GM19452 (cell line): ENCODE measurements around the gene HDAC3.
A peak's percentile ranks its signal among the peaks of the same experiment; 100 is the strongest.

Source experiments
- ATAC-seq: cut with Tn5 transposase; IDR thresholded peaks from one replicate; pipeline ENCODE4 v1.9.1; 2021; ENCODE audit not compliant: unreplicated experiment

Gene HDAC3

DNA sequence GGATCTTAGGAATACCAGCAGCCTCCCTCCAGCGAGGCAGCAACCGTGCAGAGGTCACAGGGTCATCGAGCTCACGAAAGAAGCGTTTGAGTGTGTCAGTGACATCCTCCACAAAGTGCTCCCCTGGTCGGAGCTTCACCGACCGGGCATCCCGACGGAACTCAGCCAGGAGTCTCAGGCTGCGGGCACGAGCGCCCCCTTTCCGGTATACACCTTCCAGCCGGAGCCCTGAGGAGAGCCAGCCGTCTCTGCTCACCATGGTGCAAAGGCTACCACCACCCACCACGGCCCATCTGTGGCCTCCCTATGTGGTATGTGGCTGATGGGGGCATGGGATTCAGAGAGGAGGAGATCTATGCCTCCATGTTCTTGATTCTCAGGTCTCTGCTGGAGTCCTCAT is 25.4 kb upstream of the HDAC3 start:
- no peak for ATAC-seq

DNA sequence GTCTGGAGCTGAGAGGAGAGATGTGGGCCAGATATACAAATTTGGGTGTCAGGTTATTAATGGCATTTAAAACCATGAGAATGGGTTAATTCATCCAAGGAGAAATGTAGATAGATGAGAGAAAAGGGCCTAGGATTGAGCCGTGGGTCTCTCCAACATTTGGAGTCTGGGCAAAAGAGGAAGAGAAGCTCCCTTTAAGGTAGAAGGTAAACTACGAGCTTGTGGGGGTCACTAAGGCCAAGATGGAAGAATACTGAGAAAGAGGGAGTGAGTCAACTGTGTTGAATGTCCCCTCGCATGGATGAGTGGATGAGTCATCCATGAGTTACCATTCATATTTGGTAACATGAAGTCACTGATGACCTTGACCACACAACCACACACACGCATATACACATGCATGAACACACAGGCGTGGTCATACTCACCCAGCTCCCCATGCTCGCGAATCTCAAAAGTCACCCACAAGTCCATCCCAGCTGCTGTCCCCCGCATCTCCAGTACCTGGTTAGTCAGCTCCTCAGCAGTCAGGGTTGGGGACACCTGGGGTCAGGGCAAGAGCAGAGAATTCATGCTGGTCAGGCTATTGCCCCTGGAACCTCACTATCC is 21.4 kb upstream of the HDAC3 start:
- peak; percentile 73 for ATAC-seq

DNA sequence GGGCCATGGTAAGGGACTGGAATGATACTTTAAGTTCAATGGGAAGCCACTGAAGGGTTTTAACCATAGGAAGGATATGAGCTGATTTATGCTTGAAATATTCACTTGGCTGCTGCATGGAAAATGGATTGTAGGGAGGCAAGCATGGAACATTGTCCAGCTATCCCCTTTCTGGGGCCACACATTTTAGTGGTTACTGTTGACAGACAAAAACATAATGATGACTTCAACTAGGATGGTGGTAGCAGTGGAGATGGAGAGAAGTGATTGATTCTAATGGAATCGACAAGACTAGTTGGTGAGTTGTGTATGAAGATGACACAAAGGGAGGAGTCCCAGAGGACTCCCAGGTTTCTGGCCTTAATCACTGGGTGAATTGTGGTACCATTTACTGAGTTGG is 20.8 kb upstream of the HDAC3 start:
- no peak for ATAC-seq

DNA sequence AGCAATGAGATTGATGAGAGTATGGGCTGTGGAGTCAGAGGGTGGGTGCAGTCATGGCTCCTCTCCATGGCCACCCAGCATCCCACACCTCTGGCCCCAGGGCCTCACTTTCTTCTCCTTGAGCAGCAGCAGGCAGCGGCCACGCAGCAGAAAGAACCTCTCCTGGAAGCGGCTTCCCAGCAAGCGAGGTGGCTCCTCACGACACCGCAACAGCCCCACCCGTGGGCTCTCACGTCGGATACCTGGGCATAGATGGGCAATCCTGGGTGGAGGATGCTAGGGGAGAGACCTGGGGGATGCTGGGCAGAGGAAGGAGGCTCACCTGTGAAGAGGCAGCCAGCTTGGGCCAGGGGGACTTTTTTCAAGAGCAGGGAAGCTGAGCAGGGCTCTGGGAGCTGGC is 19.7 kb upstream of the HDAC3 start:
- ATAC-seq: no peak

DNA sequence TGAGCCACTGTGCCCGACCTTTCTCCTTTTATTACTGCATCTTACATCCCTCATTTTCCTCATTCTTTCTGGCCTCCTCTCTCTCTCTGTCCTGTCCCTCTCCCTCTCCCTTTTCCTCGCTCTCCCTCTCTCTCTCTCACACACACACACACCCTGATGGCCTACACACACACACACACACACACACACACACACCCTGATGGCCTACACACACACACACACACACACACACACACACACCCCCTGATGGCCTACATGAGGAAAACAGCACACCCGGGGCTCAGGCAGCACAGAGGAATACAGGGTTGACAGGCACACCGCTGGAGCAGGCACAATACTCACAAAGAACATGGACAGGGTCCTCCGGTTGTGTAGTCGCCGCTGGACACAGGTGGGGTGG is 18.4 kb upstream of the HDAC3 start:
- no peak for ATAC-seq

DNA sequence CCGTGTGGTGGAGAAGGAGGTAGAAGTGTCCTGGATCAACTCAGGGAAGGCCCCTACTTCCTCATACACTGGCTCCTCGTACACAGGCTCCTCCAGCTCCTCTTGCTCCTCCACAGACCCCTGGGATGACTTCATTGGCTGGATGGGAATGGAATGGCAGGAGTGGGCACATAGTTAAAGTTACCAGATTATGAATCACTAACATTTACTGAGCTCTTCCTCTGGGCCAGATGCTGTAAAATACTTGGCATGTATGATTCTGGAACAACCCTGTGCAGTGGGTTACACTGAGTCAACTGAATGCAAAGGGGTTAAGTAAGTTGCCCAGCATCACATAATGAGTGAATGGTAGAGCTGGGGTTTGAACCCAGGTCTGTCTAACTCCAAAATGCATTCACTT is 17.6 kb upstream of the HDAC3 start:
- no peak for ATAC-seq

DNA sequence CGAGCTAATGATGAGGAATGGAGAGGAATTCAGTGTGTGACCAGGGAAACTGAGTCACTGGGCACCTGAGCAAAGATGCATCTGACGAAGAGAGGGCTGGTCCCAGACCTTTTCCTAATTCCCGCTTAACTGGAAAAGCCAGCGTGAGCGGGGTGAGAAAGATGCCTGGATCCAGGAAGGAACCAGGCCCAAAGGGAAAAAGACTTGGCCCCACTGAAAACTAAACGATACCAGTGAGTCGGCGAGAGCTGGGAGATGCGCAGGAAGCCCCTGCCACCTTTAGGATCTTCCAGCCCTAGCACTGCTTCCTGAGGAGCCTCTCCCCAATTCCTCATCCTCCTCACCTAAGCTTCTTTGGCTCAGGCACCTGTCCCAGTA is 15.1 kb upstream of the HDAC3 start:
- ATAC-seq: no peak

DNA sequence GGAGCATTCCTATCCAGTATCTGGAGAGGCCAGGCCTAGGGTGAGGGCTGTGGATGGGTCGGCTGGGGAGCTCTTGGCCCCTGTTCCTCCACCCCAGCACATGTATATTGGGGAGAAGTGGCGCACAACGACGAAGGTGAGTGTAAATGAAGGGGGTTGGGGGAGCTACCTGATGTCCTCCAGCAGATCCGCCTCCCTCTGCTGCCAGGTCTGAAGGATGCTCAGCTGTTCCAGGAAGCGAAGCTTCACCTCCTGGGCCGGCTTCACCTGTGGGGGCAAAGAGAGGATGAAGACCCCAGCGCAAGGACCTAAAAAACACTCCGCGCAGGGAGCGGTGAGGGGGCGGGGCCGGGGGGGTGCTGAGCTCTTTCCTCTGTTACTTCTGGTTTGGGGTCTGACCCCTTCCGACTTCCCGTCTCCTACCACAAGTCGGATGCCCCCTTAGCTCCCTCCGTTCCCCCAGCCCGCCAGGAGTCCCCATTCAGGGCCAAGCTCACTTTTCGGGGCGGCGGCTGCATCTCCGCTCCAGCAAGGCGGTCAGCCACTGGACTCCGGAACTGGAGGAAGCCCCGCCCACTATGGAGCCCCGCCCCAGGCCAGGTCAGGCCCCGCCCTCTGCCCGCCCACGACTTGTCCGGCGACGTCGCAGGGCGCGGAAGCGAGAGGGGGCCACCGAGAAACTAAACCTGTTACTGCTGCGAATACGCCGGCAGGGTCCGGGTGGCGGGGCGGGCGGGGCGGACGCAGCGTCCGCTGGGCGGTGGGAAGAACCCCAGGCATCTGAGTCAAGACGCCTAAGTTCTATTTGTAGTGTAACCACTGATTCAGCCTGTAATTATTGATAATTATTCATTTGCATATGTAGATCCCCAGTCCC is 14.4 kb upstream of the HDAC3 start, which contains the start of gene FCHSD1:
TSS of gene FCHSD1 (minus strand) at position 568 of the 877 bp plus-strand sequence. CDS start at position 518, 50 bp downstream.
- peak; percentile 98 for ATAC-seq

DNA sequence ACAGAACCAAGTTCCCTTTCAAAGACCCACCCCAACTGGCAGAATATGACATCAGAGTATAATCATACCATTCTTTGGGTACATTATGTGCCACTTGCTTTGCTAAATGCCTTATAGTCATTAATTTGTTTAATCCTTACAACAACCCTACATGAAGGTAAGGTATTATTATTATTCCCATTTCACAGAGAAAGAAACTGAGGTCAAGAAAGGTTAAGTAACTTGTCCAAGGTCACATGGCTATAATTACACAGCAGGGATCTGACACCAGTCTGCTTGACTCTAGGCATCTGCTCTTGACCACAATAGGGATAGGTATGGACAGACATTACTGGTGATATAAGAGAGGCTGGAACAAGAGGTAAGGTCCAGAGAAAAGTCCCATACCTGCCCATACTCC is 13.3 kb upstream of the HDAC3 start:
- no peak for ATAC-seq

DNA sequence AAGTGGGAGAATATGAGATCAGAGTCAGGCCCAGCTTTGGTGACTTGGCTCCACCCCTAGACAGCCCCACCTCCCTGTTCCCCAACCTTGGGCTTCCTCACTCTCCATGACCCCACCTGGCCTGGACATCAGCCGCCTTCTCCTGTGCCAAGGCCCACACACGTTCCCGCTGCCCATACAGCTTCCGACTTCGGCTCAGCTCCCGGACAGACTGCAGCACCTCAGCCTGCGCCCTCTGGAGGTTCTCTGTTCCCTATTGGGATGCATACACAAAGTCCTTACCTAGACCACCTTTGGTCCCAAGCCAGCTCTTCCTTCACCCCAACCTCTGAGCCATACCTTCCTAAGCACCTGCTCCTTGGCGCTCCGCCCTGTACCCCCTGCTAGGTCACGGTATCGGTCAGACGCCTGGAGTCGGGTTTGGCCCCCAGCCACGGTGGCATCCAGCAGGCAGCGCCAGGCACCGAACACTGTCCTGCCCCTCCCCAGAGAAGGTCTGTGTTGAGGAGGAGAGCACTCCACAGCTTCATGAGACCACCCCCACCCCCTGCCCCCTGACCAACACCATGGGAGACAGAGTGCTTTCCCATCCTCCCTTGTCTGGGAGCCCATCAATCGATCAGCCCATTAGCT is 12.5 kb upstream of the HDAC3 start:
- ATAC-seq: no peak

DNA sequence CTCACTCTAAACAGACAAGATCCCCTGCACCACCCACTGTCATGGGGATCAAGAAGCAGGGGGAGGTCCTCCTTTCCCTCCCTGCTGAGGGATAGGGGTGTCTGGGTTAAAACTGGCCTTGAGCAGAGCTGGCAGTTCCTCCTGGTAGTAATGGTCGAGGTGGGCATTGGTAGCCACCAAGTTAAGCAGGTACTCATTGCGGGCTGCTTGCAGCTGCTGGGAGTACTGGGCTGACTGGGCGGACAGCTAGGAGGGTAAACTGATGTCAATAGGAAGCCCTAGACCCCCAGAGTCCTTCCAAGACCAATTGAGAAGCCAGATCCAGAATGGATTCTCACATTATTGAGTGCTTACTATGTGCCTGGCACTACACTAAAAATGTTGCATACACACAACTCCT is 11.2 kb upstream of the HDAC3 start:
- no peak for ATAC-seq

DNA sequence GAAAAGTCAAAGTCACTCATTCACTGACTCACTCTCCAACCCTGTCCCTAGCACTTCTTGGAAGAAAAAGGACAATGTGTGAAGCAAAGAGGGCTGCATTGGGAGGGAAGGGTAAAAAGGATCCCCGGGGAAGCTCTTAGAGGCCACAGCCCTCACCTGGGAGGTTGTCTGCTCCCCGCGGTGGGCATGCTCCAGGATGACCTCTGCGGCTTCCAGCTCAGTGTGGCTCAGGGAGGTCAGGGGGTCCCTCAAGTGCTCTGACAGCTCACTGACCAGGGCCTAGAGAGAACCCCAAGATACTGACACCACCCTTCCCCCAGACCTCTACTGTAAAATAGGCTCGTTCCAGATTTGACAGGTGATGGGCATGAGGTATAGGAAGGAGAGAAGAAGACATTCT is 10.6 kb upstream of the HDAC3 start:
- no peak for ATAC-seq

DNA sequence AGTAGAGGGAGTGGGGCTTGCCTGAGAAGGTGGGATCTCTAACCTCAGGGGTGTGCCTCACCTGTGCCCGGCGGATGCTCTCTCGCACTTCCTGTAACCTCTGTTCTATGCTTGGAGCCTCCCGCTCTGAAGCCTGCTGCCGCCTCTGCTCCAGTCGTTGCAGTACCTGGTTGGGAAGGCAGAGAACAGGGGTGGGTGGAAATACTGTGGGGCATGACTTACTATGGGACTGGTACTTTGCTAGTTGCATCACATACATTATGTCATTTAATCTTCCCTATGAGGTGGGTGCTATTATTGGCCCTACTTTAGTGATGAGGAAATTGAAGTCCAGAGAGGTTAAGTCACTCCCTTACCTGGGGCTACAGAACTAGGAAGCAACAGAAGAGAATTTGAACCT is 9.4 kb upstream of the HDAC3 start:
- no peak for ATAC-seq

DNA sequence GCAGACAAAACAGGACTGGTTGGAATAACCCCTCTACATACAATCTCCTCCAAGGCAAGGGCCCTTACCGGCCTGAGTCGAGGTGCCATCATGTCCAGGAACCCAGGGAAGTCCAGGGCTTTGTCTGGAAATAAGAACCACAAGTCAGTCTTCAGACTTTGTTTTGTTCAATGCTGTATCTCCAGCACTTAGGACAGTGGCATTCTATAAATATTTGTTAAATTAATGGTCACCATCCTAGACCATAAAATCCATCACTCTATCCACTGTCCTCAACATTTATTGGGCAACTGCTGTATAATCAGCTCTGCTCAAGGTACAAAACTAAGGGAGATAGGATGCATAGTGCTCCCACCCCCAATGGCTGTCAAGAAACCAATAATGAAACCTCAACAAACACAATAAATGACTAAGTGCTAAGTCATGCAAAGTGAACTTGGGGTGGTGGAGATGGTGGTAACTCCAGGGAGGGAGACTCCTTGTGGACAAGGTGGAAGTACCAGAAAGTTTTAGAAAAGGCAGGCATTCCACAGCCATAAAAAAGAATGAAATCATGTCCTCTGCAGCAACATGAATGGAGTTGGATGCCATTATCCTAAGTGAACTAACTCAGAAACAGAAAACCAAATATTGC is 5.1 kb upstream of the HDAC3 start:
- peak; percentile 59 for ATAC-seq

DNA sequence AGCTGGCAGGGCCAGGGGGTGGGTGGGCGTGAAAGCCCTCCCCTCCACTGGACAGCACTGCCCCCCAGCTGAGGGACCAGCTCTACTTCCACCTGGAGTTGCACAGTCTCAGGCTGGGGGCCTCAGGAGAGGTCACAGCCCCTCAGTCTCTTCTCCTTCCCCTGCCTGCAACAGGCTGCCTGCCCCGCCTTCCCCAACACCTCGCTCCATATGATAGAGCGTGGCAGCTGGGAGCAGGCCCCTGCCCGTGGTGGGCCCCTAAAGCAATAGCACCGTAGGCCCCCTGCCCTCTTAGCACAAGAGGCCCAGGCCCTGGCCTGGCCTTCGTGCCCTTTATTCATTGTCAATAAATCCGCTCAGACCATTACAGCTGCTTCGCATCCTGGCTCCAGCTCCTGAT is 4.0 kb upstream of the HDAC3 start:
- ATAC-seq: no peak

DNA sequence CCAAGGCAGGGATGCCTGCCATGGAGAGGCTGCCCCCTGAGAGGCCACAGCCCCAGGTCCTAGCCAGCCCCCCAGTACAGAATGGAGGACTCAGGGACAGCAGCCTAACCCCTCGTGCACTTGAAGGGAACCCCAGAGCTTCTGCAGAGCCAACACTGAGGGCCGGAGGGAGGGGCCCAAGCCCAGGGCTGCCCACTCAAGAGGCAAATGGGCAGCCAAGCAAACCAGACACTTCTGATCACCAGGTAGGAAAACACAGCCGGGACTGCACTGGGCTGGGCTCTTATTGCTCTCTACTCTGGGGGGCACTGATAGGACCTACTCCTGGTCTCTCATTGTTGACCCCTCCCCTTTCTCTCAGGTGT is 3.4 kb upstream of the HDAC3 start:
- ATAC-seq: no peak

DNA sequence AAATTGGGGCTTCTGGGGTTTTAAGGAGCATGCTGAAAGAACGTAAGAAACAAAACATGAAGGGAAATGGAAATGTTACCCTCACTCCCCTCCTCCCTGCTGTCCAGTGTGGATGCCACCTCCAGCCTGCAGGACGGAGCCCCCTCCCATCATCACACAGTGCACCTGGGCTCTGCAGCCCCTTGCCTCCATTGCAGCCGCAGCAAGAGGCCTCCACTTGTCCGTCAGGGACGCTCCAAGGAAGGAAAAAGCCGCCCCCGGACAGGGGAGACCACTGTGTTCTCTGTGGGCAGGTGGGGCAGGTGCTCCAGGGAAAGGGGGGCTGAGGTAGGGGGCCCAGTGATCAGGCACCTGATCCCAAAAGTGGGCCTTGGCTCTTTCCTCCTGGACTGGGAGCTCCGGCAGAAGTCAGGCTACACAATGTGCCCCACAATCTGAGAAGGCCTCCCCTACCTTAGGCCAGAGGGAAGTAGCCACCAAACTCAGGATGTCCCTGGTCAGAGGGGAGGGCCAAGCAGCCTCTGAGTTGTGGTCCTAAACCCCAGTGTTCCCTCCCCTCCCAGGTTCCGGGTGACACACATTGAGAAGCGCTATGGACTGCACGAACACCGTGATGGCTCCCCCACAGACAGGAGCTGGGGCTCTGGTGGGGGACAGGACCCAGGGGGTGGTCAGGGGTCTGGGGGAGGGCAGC is 2.9 kb upstream of the HDAC3 start:
- ATAC-seq: no peak

DNA sequence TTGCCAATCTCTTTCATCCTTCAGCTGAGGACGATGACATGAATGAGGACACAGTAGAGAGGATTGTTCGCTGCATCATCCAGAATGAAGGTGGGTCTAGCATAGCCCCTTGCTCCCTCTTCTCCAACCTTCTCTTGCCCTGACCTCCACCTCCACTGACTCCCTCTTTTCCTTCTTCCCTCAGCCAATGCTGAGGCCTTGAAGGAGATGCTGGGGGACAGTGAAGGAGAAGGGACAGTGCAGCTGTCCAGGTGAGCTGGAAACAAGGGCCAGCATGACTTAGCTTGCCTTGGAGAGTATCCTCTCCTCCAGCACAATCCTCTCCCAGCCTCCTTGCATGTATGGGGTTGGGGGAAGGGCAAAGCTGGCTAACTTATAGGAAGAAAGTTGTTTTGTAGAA is 2.1 kb upstream of the HDAC3 start:
- ATAC-seq: no peak

DNA sequence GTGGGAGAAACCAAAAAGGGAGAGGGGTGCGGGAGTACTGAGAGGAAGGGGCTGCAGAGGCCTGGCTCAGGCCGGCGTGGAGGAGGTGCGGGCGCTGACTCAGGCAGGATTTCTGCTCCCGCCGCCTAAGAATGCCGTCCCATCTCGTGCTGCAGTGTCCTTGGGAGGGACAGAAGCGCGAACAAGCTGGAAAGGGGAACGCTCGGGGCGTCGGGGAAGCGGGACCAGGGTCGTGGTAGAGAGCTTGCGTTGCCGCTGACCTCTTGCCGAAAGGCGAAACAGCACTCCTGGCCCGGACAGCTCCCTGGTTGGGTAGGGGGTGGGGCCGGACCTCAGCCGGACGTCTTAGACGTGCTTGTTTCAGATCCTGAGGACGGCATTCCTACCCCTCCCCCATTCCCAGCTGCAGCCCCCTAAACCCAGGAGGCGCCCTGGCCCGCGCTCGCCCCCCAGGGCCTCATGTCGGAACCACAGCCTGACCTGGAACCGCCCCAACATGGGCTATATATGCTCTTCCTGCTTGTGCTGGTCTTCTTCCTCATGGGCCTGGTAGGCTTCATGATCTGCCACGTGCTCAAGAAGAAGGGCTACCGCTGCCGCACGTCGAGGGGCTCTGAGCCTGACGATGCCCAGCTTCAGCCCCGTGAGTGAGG is 1.2 kb upstream of the HDAC3 start:
- peak; percentile 27 for ATAC-seq

DNA sequence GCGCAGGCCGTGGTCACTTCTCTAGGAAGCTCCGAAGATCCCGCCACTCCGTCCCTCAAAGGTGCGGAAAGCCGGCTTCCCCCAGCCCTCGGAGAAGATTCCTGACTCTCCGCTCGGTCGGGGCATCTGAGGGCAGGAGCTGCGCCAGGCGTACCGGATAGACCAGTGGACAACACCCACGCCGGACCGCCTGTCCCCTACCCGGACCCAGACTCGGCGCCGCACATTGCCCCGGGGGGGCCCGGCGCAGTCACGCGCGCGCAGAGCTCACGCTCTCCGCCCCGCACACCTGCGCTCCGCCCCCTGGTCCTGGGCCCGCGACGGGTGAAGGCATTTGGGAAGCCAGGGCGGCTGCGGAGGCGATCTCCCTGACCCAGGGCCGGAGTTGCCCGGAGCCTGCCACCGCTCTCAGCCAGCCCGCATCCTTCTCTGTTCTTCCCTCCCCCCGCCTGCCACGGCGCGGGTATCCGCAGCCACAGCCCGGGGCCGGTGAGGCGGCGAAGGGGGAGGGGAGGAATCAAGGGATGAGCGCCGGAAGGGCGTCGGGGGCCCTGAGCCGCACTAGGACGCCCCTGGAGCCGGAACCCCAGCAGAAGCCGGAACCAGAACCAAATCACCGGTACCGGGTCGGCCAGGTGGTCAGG is 596 bp upstream of the HDAC3 start:
- peak; percentile 21 for ATAC-seq
